ENCODE measurements around the gene FGF12.

The FGF12 gene

GRCh38 chr3:192675958-192676649 is 51.2 kb downstream of the FGF12 start:
- no peak for DNase-seq

GRCh38 chr3:192655628-192656027 is 71.7 kb downstream of the FGF12 start:
- DNase-seq: no peak

- DNase-seq: no peak
These were observed 72.3 kb downstream of the FGF12 start for GRCh38 chr3:192655040-192655439.

- DNase-seq: no peak
These were observed 73.5 kb downstream of the FGF12 start for GRCh38 chr3:192653862-192654261.

- DNase-seq: no peak
These were observed 74.6 kb downstream of the FGF12 start for GRCh38 chr3:192652727-192653126.

- no peak for DNase-seq
These were observed 75.4 kb downstream of the FGF12 start for GRCh38 chr3:192651836-192652512.

- DNase-seq: no peak
These were observed 81.9 kb downstream of the FGF12 start for GRCh38 chr3:192645437-192645836.

- DNase-seq: no peak
These were observed 84.7 kb downstream of the FGF12 start for GRCh38 chr3:192642651-192643050.

GRCh38 chr3:192641919-192642318 is 85.4 kb downstream of the FGF12 start:
- no peak for DNase-seq

- DNase-seq: no peak
These were observed 87.4 kb downstream of the FGF12 start for GRCh38 chr3:192639987-192640386.

GRCh38 chr3:192637803-192638202 is 89.5 kb downstream of the FGF12 start:
- no peak for DNase-seq

GRCh38 chr3:192636517-192637444 is 90.6 kb downstream of the FGF12 start:
- no peak for DNase-seq

- no peak for DNase-seq
These were observed 97.9 kb downstream of the FGF12 start for GRCh38 chr3:192629429-192629828.

GRCh38 chr3:192621909-192622308 is 105.4 kb downstream of the FGF12 start:
- DNase-seq: no peak

- DNase-seq: no peak
These were observed 107.1 kb downstream of the FGF12 start for GRCh38 chr3:192620275-192620674.

- DNase-seq: no peak
These were observed 115.9 kb downstream of the FGF12 start for GRCh38 chr3:192611411-192611810.

- DNase-seq: no peak
These were observed 118.4 kb downstream of the FGF12 start for GRCh38 chr3:192608726-192609600.

GRCh38 chr3:192607798-192608197 is 119.5 kb downstream of the FGF12 start:
- DNase-seq: no peak

- DNase-seq: no peak
These were observed 129.4 kb downstream of the FGF12 start for GRCh38 chr3:192597913-192598312.

GRCh38 chr3:192597506-192597905 is 129.8 kb downstream of the FGF12 start:
- no peak for DNase-seq

- no peak for DNase-seq
These were observed 148.6 kb downstream of the FGF12 start for GRCh38 chr3:192578729-192579128.

- DNase-seq: no peak
These were observed 149.5 kb downstream of the FGF12 start for GRCh38 chr3:192577811-192578210.

- no peak for DNase-seq
These were observed 150.1 kb downstream of the FGF12 start for GRCh38 chr3:192577271-192577670.

Data from retina (tissue), 1 donor.